HCT116 (cell line): ENCODE data around the gene CLPTM1L. TPM values are rescaled to one million over a fixed set of nuclear protein-coding genes. Genes with fewer than 3 reads are reported as not detected.

Experiments used
- ATAC-seq: fragments of 200-7000 bp; cut with Tn5 transposase; 2 replicates; pipeline ENCODE4 v1.9.1; 2020; ENCODE audit warnings: mild to moderate bottlenecking, moderate library complexity
- BruUV-seq: library from RNA; stranded (reverse); fragments of 400-500 nt; replicated peaks from 2 replicates; lab custom pipeline; 2021; lab: Mats Ljungman, UMichigan
- CTCF ChIA-PET: fragments of 300-600 bp; sonication (Branson Sonifier 250); formaldehyde crosslinking; loops from one replicate; lab custom pipeline; 2021; ENCODE audit warnings: antibody characterized with exemption; lab: Charles Lee
- POLR2A ChIA-PET: fragments of 300-600, 350-600 bp; sonication (Branson Sonifier 250); formaldehyde crosslinking; loops from one replicate; lab custom pipeline; 2021; ENCODE audit warnings: antibody characterized with exemption; lab: Charles Lee
- RAD21 ChIA-PET, 2 experiments: fragments of 300-600 bp; sonication (Branson Sonifier 250); formaldehyde crosslinking; loops; one replicate each; lab custom pipeline; 2023; ENCODE audit warnings: low total read pairs in 2 of 2; ENCODE audit not compliant: uncharacterized antibody in 2 of 2, unreplicated experiment in 2 of 2, low non-redundant PET in 1 of 2; lab: Charles Lee
- DNase-seq: peaks from one replicate; pipeline ENCODE4 v3.0.0-alpha.2; 2010; ENCODE audit warnings: low read depth, low spot score
- H2AFZ ChIP-seq: fragments of 200-600 bp; shearing (Covaris generic), sonication (generic); 2 replicates; pipeline ENCODE4 v1.6.1; 2017; ENCODE audit warnings: low read depth, mixed run types, mixed read lengths, antibody characterized with exemption, low read length; ENCODE audit not compliant: poor library complexity, severe bottlenecking
- H3K27ac ChIP-seq: 2 replicates; pipeline ENCODE4 v1.5.1; 2012; ENCODE audit warnings: low read depth, low read length
- H3K27me3 ChIP-seq: fragments of 200-600 bp; sonication (generic); 2 replicates; pipeline ENCODE4 v1.6.1; 2016; ENCODE audit warnings: mixed run types, low read length, mixed read lengths; ENCODE audit not compliant: insufficient read depth
- H3K36me3 ChIP-seq, 2 experiments: fragments of 200-500 bp in 1 of 2; fragments of 200-600 bp in 1 of 2; sonication (Bioruptor generic) in 1 of 2; sonication (generic) in 1 of 2; 2 replicates each; pipeline versions ENCODE4 v1.5.1 to v1.6.1; 2014 to 2016; ENCODE audit warnings: low read length in 2 of 2, inconsistent platforms in 1 of 2, mixed read lengths in 1 of 2, mixed run types in 1 of 2; ENCODE audit not compliant: insufficient read depth in 2 of 2, control insufficient read depth in 1 of 2
- H3K4me1 ChIP-seq, 2 experiments: fragments of 200-600 bp in 1 of 2; sonication (generic) in 1 of 2; 2 replicates each; pipeline versions ENCODE4 v1.5.1 to v1.6.1; 2012 to 2017; ENCODE audit warnings: low read length in 2 of 2, inconsistent platforms in 1 of 2, mild to moderate bottlenecking in 1 of 2, mixed read lengths in 1 of 2, mixed run types in 1 of 2, moderate library complexity in 1 of 2; ENCODE audit not compliant: insufficient read depth in 2 of 2, control insufficient read depth in 1 of 2
- H3K4me2 ChIP-seq: fragments of 200-600 bp; sonication (generic); 2 replicates; pipeline ENCODE4 v1.6.1; 2017; ENCODE audit warnings: mixed run types, low read length, mixed read lengths
- H3K4me3 ChIP-seq, 2 experiments: fragments of 200-600 bp in 1 of 2; sonication (generic) in 1 of 2; replicated peaks in 1 of 2; 2 replicates each; pipeline ENCODE4 v1.5.1; 2011 to 2016; ENCODE audit warnings: low read length in 2 of 2, control low read depth in 1 of 2, low read depth in 1 of 2, mild to moderate bottlenecking in 1 of 2, mixed read lengths in 1 of 2, mixed run types in 1 of 2
- H3K79me2 ChIP-seq: fragments of 200-600 bp; sonication (generic); 2 replicates; pipeline ENCODE4 v1.6.1; 2017; ENCODE audit warnings: mild to moderate bottlenecking, mixed run types, low read length, moderate library complexity, mixed read lengths; ENCODE audit not compliant: insufficient read depth
- H3K9ac ChIP-seq: fragments of 200-600 bp; sonication (generic); 2 replicates; pipeline ENCODE4 v1.6.1; 2016; ENCODE audit warnings: low read length, mixed read lengths
- H3K9me2 ChIP-seq: fragments of 200-600 bp; sonication (generic), shearing (Covaris generic); 2 replicates; pipeline ENCODE4 v1.6.1; 2017; ENCODE audit warnings: mixed run types, mild to moderate bottlenecking, moderate library complexity; ENCODE audit not compliant: insufficient read depth
- H3K9me3 ChIP-seq, 2 experiments: fragments of 200-500 bp in 1 of 2; fragments of 200-600 bp in 1 of 2; sonication (Bioruptor generic) in 1 of 2; sonication (generic) in 1 of 2; 2 replicates each; pipeline ENCODE4 v1.6.1; 2014 to 2017; ENCODE audit warnings: low read length in 2 of 2, mixed read lengths in 2 of 2, inconsistent platforms in 1 of 2, low read depth in 1 of 2, mild to moderate bottlenecking in 1 of 2, mixed run types in 1 of 2, moderate library complexity in 1 of 2; ENCODE audit not compliant: control insufficient read depth in 1 of 2, insufficient read depth in 1 of 2
- H4K20me1 ChIP-seq: fragments of 200-600 bp; sonication (generic), shearing (Covaris generic); 2 replicates; pipeline ENCODE4 v1.6.1; 2017; ENCODE audit warnings: mixed run types, mild to moderate bottlenecking, moderate library complexity; ENCODE audit not compliant: insufficient read depth
- ATF3 ChIP-seq: IDR thresholded peaks from 2 replicates; pipeline ENCODE4 v1.6.1; 2012
- CBX3 ChIP-seq: IDR thresholded peaks from 2 replicates; pipeline ENCODE4 v1.6.1; 2012; ENCODE audit warnings: low read depth
- CEBPB ChIP-seq: IDR thresholded peaks from 2 replicates; pipeline ENCODE4 v1.6.1; 2012; ENCODE audit warnings: low read depth
- CTCF ChIP-seq, 3 experiments: fragments of 200-600 bp in 1 of 3; sonication (generic) in 1 of 3; IDR thresholded peaks in 2 of 3; conservative IDR thresholded peaks in 1 of 3; 2 replicates each; pipeline ENCODE4 v1.5.1; 2012 to 2017; ENCODE audit warnings: low read depth in 2 of 3, low read length in 2 of 3, antibody characterized with exemption in 1 of 3, borderline replicate concordance in 1 of 3, control low read depth in 1 of 3, mild to moderate bottlenecking in 1 of 3, mixed read lengths in 1 of 3, mixed run types in 1 of 3, moderate library complexity in 1 of 3; ENCODE audit not compliant: insufficient read depth in 1 of 3
- EGR1 ChIP-seq: IDR thresholded peaks from 2 replicates; pipeline ENCODE4 v1.6.1; 2012; ENCODE audit warnings: low read depth
- ELF1 ChIP-seq: IDR thresholded peaks from 2 replicates; pipeline ENCODE4 v1.6.1; 2012; ENCODE audit warnings: low read depth, borderline replicate concordance
- EZH2 ChIP-seq: fragments of 200-600 bp; sonication (generic); IDR thresholded peaks from 2 replicates; pipeline ENCODE4 v1.6.1; 2017; ENCODE audit warnings: antibody characterized with exemption, mixed run types
- EZH2phosphoT487 ChIP-seq: fragments of 200-600 bp; IDR thresholded peaks from 2 replicates; pipeline ENCODE4 v1.6.1; 2018; ENCODE audit warnings: antibody characterized with exemption, borderline replicate concordance
- FOSL1 ChIP-seq: IDR thresholded peaks from 2 replicates; pipeline ENCODE4 v1.6.1; 2012; ENCODE audit warnings: low read depth
- JUND ChIP-seq: IDR thresholded peaks from 2 replicates; pipeline ENCODE4 v1.6.1; 2012
- MAX ChIP-seq: IDR thresholded peaks from 2 replicates; pipeline ENCODE4 v1.6.1; 2012
- REST ChIP-seq: IDR thresholded peaks from 2 replicates; pipeline ENCODE4 v1.6.1; 2012; ENCODE audit warnings: low read depth
- SIN3A ChIP-seq: IDR thresholded peaks from 2 replicates; pipeline ENCODE4 v1.6.1; 2012; ENCODE audit warnings: low read depth
- SP1 ChIP-seq: IDR thresholded peaks from 2 replicates; pipeline ENCODE4 v1.6.1; 2012; ENCODE audit warnings: low read depth
- SRF ChIP-seq: IDR thresholded peaks from 2 replicates; pipeline ENCODE4 v1.6.1; 2012; ENCODE audit warnings: low read depth
- TCF7L2 ChIP-seq: IDR thresholded peaks from 2 replicates; pipeline ENCODE4 v1.7.0; 2011; ENCODE audit warnings: borderline replicate concordance, inconsistent platforms; ENCODE audit not compliant: insufficient read depth, insufficient read length; ENCODE audit errors: extremely low read depth
- YY1 ChIP-seq: IDR thresholded peaks from 2 replicates; pipeline ENCODE4 v1.6.1; 2011; ENCODE audit warnings: low read length, low read depth, moderate library complexity, mild to moderate bottlenecking; ENCODE audit not compliant: insufficient replicate concordance; ENCODE audit errors: extremely low read depth
- ZBTB33 ChIP-seq: IDR thresholded peaks from 2 replicates; pipeline ENCODE4 v1.6.1; 2011; ENCODE audit warnings: mild to moderate bottlenecking, low read length, moderate library complexity; ENCODE audit not compliant: insufficient replicate concordance; ENCODE audit errors: extremely low read depth
- ZFX ChIP-seq: fragments of 450-650 bp; IDR thresholded peaks from 2 replicates; pipeline ENCODE4 v1.6.1; 2017
- ZNF274 ChIP-seq: fragments of 200-500 bp; sonication (Bioruptor generic); IDR thresholded peaks from 2 replicates; pipeline ENCODE4 v1.6.1; 2014; ENCODE audit warnings: mild to moderate bottlenecking, low read depth, low read length, inconsistent platforms
- intact Hi-C: fragments of 100-400 bp; cut with micrococcal nuclease; formaldehyde crosslinking; loops from 2 replicates; pipeline ENCODE4 v1.10.0; 2022
- total RNA-seq: library from RNA; stranded (reverse); gene quantifications from one replicate; pipeline ENCODE4 v1.2.1, GENCODE V29; 2021; ENCODE audit not compliant: unreplicated experiment

CLPTM1L gene
- total RNA-seq, 1 experiment from 2014 or later: 98.4 TPM

GRCh38 chr5:1324719-1325190 lies 20.1 kb downstream of the CLPTM1L start:
- Histone ChIP-seq H3K4me3 (no peak overlapping the region), H3K27ac (no peak overlapping the region), H3K9me2 (no peaks in the 10 kb centered on the region), H4K20me1 (peaks cover 5% of the 10 kb centered on the region; the same call in 1 of the 2 replicates), H3K36me3 (peaks cover 12 to 45% of the 10 kb centered on the region in 2 experiments; a peak in 3 of 4 replicates), H3K4me1 (peaks cover 20 to 35% of the 10 kb centered on the region in 2 experiments), H3K9me3 (no peaks in the 10 kb centered on the region), H3K79me2 (peaks cover 16% of the 10 kb centered on the region; the same call in 1 of the 2 replicates), H3K4me2 (no peak overlapping the region), H2AFZ (no peak overlapping the region), H3K9ac (no peak overlapping the region), H3K27me3 (no peaks in the 10 kb centered on the region)
- intact Hi-C loops: no loop called here
- ATAC-seq (no peak), DNase-seq (no peak)
- TF ChIP-seq ZFX: no peak
- TF ChIP-seq JUND: no peak
- TF ChIP-seq ZNF274: no peak
- no peak for TF ChIP-seq ZBTB33
- no peak for TF ChIP-seq EZH2
- TF ChIP-seq CBX3: no peak
- no peak for TF ChIP-seq ELF1
- no peak for TF ChIP-seq SIN3A
- no peak for TF ChIP-seq SRF
- TF ChIP-seq CTCF (IDR thresholded peaks at IDR 0.05 in 2 of 3, conservative IDR thresholded peaks at IDR 0.05 in 1 of 3; ENCODE audit: borderline replicate concordance in 1 of 3, insufficient read depth in 1 of 3, low read depth in 2 of 3, low read length in 2 of 3): no peak
- no peak for TF ChIP-seq FOSL1
- TF ChIP-seq SP1: no peak
- TF ChIP-seq TCF7L2: no peak
- TF ChIP-seq EZH2phosphoT487: no peak
- no peak for TF ChIP-seq YY1
- TF ChIP-seq CEBPB: no peak
- TF ChIP-seq REST: no peak
- TF ChIP-seq EGR1: no peak
- TF ChIP-seq ATF3: no peak
- no peak for TF ChIP-seq MAX
- ChIA-PET CTCF (no interaction called here), RAD21 (no interaction called here), POLR2A (no interaction called here)
- no TSS peak for BruUV-seq
